Measurements from ENCODE around the gene PLRG1.
A peak's percentile ranks its signal among the peaks of the same experiment; 100 is the strongest.
"Not testable (repeated sequence)": the region's sequence is repeated elsewhere in the genome, so short reads cannot be mapped to it uniquely, and the experiment has no call there.

Gene PLRG1

GRCh38 chr4:154549894-154550790, at the start of gene PLRG1:
TSS of gene PLRG1 (minus strand) at chr4:154550400. CDS start at chr4:154550308, 92 bp downstream.
- peak within 1 kb of the TSS; percentile 86 for H3K27ac Mint-ChIP-seq
- peaks cover 13% of the 10 kb centered on the region for H3K4me1 Mint-ChIP-seq
- H3K4me3 Mint-ChIP-seq, result peak within 1 kb of the TSS; percentile 90
- ATAC-seq, result peak; percentile 100
- no peaks in the 10 kb centered on the region for H3K9me3 Mint-ChIP-seq
- peaks cover 5% of the 10 kb centered on the region for H3K36me3 Mint-ChIP-seq
- H3K27me3 Mint-ChIP-seq, result no peaks in the 10 kb centered on the region

DNA sequence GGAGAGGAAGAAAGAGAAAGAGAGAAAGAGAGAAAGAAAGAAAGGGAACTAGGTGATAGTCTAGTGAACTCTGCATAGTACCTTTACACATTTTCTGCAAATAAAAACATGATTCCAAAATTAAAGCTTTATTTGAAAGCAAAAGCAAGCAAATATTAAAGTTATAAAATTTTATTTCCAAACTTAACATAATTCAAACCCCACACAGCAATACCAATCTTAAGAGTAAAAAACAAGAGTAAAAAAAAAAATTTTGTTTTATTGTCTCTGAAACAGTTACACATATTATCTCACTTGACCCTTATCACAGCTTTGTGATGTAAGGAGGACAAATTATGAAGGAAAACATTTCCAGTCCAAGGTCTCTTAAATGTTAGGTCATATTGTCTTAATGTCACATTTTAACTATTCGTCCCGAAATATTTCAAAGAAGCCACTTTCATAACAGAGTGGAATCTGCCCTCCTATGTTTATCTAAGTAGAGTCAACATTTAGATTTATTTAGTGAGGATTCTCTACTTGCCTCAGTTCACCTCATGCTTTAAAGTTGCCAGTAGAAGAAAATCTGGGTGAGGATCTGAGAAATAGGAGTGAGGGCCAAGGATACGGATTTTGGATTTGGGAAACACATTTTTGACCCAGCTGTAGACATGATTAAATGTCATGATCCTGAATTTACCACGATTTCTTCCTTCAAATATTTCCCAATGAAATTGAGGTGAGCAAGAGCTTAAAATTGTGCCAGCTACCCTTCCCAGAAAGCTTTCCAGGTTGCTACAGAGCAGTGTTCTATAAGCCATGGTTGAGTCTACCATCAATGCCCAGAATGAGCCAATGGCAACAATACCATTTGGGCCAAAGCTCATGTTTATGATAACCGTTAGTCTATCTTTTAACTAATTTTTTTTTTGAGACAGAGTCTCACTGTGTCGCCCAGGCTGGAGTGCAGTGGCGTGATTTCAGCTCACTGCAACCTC, 47.9 kb upstream of the PLRG1 start:
- Mint-ChIP-seq H3K4me1 (no peaks in the 10 kb centered on the region), H3K27me3 (peaks cover 28% of the 10 kb centered on the region), H3K27ac (no peak overlapping the region), H3K9me3 (no peaks in the 10 kb centered on the region), H3K4me3 (no peak overlapping the region), H3K36me3 (no peaks in the 10 kb centered on the region)
- ATAC-seq, result no peak

DNA sequence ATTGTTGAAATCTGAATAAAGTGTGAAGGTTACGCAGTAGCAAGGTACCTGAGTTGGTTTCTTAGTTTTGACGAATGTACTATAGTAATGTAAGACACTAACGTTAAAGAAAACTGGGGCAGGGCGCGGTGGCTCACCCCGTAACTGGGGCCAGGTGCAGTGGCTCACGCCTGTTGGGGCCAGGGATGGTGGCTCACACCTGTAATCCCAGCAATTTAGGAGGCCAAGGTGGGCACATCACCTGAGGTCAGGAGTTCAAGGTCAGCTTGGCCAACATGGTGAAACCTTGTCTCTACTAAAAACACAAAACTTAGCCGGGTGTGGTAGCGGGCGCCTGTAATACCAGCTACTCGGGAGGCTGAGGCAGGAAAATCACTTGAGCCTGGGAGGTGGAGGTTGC, 47.1 kb upstream of the PLRG1 start:
- H3K9me3 Mint-ChIP-seq, ATAC-seq, H3K4me1 Mint-ChIP-seq, H3K27ac Mint-ChIP-seq, H3K36me3 Mint-ChIP-seq, H3K4me3 Mint-ChIP-seq: not testable (repeated sequence)
- H3K27me3 Mint-ChIP-seq, result peaks cover 20% of the 10 kb centered on the region

DNA sequence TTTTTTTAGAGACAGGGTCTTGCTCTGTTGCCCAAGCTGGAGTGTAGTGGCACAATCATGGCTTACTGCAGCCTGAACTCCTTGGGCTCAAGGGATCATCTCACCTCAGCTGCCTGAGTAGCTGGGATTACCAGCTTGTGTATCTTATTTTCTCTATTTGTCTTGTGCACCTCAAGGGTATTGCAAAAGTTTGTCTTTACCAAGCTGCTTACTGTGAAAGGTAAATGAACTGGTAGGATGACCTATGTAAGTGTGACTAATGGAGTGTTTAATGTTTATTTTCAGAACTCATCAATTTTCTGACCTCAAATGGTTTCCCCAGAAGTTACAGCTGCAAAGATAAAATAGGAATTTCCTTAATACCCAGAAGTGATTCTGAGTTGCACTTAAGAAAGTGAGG, 45.6 kb upstream of the PLRG1 start:
- no peaks in the 10 kb centered on the region for H3K9me3 Mint-ChIP-seq
- no peak overlapping the region for H3K4me3 Mint-ChIP-seq
- no peaks in the 10 kb centered on the region for H3K36me3 Mint-ChIP-seq
- H3K27me3 Mint-ChIP-seq, result peaks cover 13% of the 10 kb centered on the region
- no peak for ATAC-seq
- H3K27ac Mint-ChIP-seq, result no peak overlapping the region
- H3K4me1 Mint-ChIP-seq, result no peaks in the 10 kb centered on the region

DNA sequence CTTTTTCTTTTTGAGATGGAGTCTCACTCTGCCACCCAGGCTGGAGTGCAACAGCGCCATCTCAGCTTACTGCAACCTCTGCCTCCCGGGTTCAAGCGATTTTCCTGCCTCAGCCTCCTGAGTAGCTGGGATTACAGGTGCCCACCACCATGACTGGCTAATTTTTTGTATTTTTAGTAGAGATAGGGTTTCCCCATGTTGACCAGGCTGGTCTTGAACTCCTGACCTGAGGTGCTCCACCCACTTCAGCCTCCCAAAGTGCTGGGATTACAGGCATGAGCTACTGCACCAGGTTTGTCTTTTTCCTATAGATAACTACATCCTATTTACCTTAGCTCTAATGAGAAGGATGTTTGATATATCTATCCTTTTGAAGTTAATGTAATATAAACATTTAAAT, 44.1 kb upstream of the PLRG1 start:
- H3K36me3 Mint-ChIP-seq, H3K4me1 Mint-ChIP-seq, H3K27ac Mint-ChIP-seq, H3K9me3 Mint-ChIP-seq, H3K4me3 Mint-ChIP-seq, ATAC-seq: not testable (repeated sequence)
- H3K27me3 Mint-ChIP-seq, result peaks cover 14% of the 10 kb centered on the region

DNA sequence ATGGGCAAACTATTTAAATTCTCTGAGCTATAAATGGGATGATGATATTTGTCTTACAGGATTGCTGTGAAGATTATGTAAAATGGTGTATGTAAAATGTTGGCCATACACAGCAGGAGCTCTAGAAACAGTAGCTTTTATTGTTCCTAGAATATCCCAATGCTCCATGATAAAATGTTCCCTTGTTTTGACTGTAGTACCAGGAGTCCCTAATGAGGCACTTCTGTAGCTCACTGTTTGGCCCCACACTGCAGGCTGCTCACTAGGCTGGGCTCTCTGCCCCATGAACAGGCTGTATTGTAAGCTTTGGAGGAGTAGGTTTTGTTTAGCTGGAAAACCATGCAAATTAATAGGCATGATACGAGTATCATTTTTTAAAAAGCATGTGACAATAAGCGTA, 43.7 kb upstream of the PLRG1 start:
- no peak overlapping the region for H3K27ac Mint-ChIP-seq
- no peak for ATAC-seq

GRCh38 chr4:154591890-154592289, 41.7 kb upstream of the PLRG1 start:
- H3K4me1 Mint-ChIP-seq, result no peaks in the 10 kb centered on the region

More for the DNA sequence above, 43.7 kb upstream of the PLRG1 start:
- Mint-ChIP-seq H3K9me3 (no peaks in the 10 kb centered on the region), H3K4me3 (no peak overlapping the region), H3K27me3 (peaks cover 18% of the 10 kb centered on the region), H3K36me3 (no peaks in the 10 kb centered on the region), H3K4me1 (no peaks in the 10 kb centered on the region)

DNA sequence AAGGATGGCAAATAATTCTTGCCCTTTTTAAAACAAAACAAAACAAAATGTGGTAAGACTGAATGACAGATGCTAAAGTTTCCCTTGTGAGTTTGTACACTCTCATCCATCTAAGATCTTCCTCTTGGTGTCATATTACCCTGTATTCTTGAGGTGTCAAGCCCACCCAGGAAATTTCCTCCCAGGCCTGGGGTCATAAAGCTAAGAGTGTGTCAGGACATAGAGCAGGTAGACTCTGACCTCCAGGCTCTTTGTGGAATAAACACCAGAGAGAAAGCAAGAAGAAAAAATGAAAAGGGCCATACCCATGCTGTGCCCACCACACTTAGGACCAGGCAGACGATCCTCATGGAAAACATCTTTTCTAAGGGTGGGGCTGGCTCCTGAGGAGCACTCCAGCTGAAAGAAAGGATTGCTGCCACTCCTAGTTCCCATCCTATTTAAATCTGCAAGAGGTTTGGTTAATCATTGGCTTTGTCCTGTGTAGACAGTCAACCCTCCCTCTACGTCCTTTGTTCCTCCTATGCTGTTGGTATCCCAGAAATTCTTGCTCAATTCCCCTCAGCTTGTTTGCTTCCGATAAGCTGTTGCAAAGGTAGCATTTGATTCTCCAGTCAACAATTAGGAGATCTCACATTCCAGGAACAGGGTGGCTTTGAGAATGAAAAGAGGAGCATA, 40.3 kb upstream of the PLRG1 start, which contains the start of gene FGA:
TSS of gene FGA (minus strand) at position 414 of the 678 bp plus-strand sequence. CDS start at position 359, 55 bp downstream.
- no peaks in the 10 kb centered on the region for H3K4me1 Mint-ChIP-seq
- no peaks in the 10 kb centered on the region for H3K9me3 Mint-ChIP-seq
- H3K4me3 Mint-ChIP-seq, result no peak within 1 kb of the TSS
- H3K27me3 Mint-ChIP-seq, result peaks cover 40% of the 10 kb centered on the region
- H3K36me3 Mint-ChIP-seq, result no peaks in the 10 kb centered on the region
- ATAC-seq, result no peak
- no peak within 1 kb of the TSS for H3K27ac Mint-ChIP-seq

More at GRCh38 chr4:154591890-154592289, 41.7 kb upstream of the PLRG1 start:
- ATAC-seq, result no peak
- H3K27me3 Mint-ChIP-seq, result peaks cover 26% of the 10 kb centered on the region
- no peaks in the 10 kb centered on the region for H3K36me3 Mint-ChIP-seq
- no peaks in the 10 kb centered on the region for H3K9me3 Mint-ChIP-seq
- H3K4me3 Mint-ChIP-seq, result no peak overlapping the region
- no peak overlapping the region for H3K27ac Mint-ChIP-seq

DNA sequence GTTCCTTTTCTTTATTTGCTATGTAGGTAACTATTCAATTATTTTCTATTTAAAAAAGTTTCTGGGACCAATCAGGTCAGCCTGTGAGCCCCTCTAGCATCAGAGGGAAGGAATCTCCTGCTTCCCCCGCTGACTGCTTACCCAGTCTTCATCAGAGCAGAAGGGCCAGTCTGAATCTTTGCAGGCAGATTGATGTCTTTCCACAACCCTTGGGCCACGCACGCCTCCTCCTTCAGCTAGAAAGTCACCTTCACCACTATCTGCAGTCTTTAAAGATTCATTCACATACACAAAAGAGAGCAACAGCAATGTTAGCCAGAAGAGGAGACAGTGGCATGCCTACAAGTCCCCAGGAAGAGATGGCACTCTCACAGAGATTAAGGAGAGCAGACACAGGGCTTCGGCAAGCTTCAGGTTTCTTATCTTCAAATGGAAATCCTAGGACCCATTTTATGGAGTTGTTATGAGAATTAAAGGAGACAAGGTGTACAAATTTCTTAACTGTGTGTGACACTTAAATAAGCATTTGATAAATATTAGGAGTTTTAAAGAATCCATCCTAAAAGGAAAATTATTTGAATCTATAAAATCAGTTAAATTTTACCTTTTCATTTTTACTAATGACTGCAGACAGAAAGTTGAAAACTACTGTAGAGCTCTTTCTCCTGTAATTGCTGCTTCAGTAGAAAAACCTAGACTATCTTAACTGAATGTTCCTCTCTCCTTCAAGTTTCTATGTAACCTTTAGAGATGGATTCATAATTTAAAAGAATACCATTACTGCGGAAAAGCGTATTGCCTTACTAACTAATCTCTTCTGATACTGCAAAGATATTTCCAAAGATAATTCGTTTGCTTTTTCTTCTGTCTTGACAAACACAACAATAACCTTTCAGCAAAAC, 39.3 kb upstream of the PLRG1 start:
- Mint-ChIP-seq H3K4me1 (no peaks in the 10 kb centered on the region), H3K4me3 (no peak overlapping the region), H3K27me3 (peaks cover 40% of the 10 kb centered on the region), H3K36me3 (no peaks in the 10 kb centered on the region), H3K27ac (no peak overlapping the region), H3K9me3 (no peaks in the 10 kb centered on the region)
- ATAC-seq, result no peak

DNA sequence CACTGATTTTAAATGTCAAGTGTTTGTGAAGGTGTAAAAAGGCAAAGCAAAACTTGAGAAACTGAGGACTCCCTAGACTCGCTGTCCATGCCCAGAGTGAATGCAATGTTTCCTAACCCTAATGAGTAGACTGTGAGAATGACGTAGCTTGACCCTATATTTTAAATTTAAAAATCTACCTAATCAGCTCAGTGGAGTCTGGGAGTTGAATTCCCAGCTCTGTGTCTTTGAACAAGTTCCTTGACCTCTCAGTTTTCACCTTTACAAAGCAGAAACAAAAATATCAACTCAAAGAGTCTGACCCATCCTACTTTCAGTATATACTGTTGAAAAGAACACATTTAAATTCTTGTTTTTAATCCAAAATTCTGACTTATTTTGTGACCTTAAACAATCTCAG, 38.0 kb upstream of the PLRG1 start:
- Mint-ChIP-seq H3K4me3 (no peak overlapping the region), H3K36me3 (no peaks in the 10 kb centered on the region), H3K27ac (no peak overlapping the region), H3K27me3 (peaks cover 40% of the 10 kb centered on the region), H3K4me1 (no peaks in the 10 kb centered on the region), H3K9me3 (no peaks in the 10 kb centered on the region)
- ATAC-seq, result no peak

- H3K9me3 Mint-ChIP-seq, result no peaks in the 10 kb centered on the region
- no peak overlapping the region for H3K4me3 Mint-ChIP-seq
- no peaks in the 10 kb centered on the region for H3K4me1 Mint-ChIP-seq
- H3K27ac Mint-ChIP-seq, result no peak overlapping the region
- no peaks in the 10 kb centered on the region for H3K36me3 Mint-ChIP-seq
- peaks cover 40% of the 10 kb centered on the region for H3K27me3 Mint-ChIP-seq
- ATAC-seq, result no peak
These were observed 36.3 kb upstream of the PLRG1 start for GRCh38 chr4:154586296-154587033.

GRCh38 chr4:154585369-154586018, 35.3 kb upstream of the PLRG1 start:
- Mint-ChIP-seq H3K9me3 (no peaks in the 10 kb centered on the region), H3K4me3 (no peak overlapping the region), H3K27me3 (peaks cover 37% of the 10 kb centered on the region), H3K27ac (no peak overlapping the region), H3K36me3 (no peaks in the 10 kb centered on the region), H3K4me1 (no peaks in the 10 kb centered on the region)
- ATAC-seq, result no peak

DNA sequence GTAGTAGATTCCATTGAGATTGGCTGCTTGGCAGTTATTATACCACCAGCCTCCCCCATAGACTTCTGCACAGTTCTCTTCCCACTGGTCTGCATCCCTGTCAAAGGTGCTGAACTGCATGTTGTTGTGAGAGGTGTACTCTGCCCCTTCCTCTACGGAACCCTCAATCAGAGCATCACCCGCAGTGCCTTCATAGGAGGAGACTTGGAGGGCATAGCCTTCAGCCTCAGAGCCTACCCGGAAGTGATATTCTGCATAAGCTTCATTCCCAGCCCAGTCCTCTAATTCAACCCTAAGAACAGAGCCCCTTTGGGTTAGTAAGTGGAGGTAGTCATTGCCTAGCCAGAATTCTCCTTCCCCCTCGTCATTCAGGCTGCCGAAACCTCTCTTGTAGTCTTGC, 34.1 kb upstream of the PLRG1 start:
- no peak overlapping the region for H3K4me3 Mint-ChIP-seq
- no peaks in the 10 kb centered on the region for H3K36me3 Mint-ChIP-seq
- H3K27me3 Mint-ChIP-seq, result peaks cover 29% of the 10 kb centered on the region
- no peak overlapping the region for H3K27ac Mint-ChIP-seq
- ATAC-seq, result no peak
- H3K4me1 Mint-ChIP-seq, result no peaks in the 10 kb centered on the region
- no peaks in the 10 kb centered on the region for H3K9me3 Mint-ChIP-seq

All from stimulated activated memory B cell treated with anti-CD40 and anti-IgM and Interleukin-4, amounts not matched to agents 10 μg/mL and 1 μg/mL and 100 μg/mL, for 72 hours (primary cell).